Stimulated activated naive CD8-positive, alpha-beta T cell treated with anti-CD3 and anti-CD28 coated beads, Interleukin-15, amount 100 ng/mL, for 72 hours (primary cell): ENCODE results near the gene RBFA.
"Not testable (repeated sequence)": the region's sequence is repeated elsewhere in the genome, so short reads cannot be mapped to it uniquely, and the experiment has no call there.

ENCODE experiments used
- ATAC-seq: fragments of 150-1000 bp; cut with Tn5 transposase; 2 replicates; pipeline ENCODE4 v1.10.0; 2021; ENCODE audit warnings: mild to moderate bottlenecking, moderate library complexity
- DNase-seq, 2 donors: peaks; one replicate each; pipeline ENCODE4 v3.0.0; 2021 to 2022
- H3K27ac Mint-ChIP-seq, 2 donors: one replicate each; pipeline ENCODE4 v1.8.0; 2022; ENCODE audit warnings: mild to moderate bottlenecking in 2 of 2, mixed read lengths in 2 of 2, moderate library complexity in 2 of 2
- H3K27me3 Mint-ChIP-seq: one replicate; pipeline ENCODE4 v1.8.0; 2022; ENCODE audit warnings: mixed read lengths
- H3K4me1 Mint-ChIP-seq: one replicate; pipeline ENCODE4 v1.8.0; 2022; ENCODE audit warnings: mild to moderate bottlenecking, mixed read lengths
- H3K4me3 Mint-ChIP-seq, 2 donors: one replicate each; pipeline ENCODE4 v1.8.0; 2022; ENCODE audit warnings: mild to moderate bottlenecking in 2 of 2, mixed read lengths in 2 of 2, moderate library complexity in 1 of 2
- H3K9me3 Mint-ChIP-seq, 2 donors: one replicate each; pipeline ENCODE4 v1.8.0; 2022; ENCODE audit warnings: mixed read lengths in 2 of 2

The RBFA gene

DNA sequence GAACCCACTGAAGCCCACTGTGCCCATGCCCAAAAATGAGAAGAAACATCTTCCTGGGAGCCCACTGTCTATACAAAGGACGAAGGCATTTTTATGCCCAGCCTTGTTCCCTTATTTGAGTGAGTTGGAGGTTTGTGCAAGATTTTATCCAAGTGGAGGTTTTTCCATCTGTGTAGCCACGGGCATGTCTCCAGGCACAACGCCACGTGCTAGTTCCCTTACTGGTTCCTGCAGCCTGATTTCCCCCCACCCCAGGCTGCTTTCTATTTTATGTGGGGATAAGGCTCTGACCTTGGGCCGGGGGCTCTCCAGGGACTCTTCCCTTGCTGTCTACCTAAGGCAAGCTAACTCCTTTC is 23.7 kb upstream of the RBFA start:
- H3K4me3 Mint-ChIP-seq = no peak overlapping the region
- H3K9me3 Mint-ChIP-seq = peaks cover 6 to 43% of the 10 kb centered on the region in 2 donors
- H3K27ac Mint-ChIP-seq = no peak overlapping the region
- ATAC-seq (no peak), DNase-seq (no peak)
- H3K27me3 Mint-ChIP-seq = no peaks in the 10 kb centered on the region
- no peaks in the 10 kb centered on the region for H3K4me1 Mint-ChIP-seq

DNA sequence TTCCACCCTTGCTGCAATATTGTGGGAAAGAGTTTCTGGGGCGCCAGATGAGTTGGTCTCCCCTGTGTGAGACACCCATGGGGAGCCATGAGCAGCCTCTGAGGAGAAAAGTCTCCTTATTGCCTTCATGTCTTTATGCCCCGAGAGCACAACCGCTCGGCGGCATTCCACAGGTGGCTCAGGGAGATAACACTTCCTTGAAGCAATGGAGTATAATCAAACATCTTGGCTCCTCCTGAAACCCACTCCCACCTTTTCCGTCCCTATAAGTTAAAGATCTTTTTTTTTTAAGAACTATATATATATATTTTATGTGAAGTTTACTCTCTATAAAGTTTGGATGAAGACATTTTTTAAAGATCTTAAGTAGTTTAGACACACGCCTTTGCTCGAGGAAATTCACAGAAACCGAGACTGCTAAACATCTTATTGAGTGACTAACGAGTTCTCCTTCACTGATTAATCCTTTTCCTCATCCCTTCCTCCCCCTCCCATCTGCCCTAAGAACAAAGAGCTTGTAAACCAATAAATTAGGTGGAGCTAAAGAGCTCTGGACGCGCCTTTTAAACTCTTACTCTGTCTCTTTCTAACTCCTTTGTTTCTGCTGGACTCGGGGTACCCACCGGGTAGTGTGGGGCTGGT is 22.6 kb upstream of the RBFA start:
- ATAC-seq, H3K4me1 Mint-ChIP-seq, H3K27me3 Mint-ChIP-seq, H3K27ac Mint-ChIP-seq, DNase-seq, H3K4me3 Mint-ChIP-seq: not testable (repeated sequence)
- H3K9me3 Mint-ChIP-seq = peaks cover 6 to 43% of the 10 kb centered on the region in 2 donors

DNA sequence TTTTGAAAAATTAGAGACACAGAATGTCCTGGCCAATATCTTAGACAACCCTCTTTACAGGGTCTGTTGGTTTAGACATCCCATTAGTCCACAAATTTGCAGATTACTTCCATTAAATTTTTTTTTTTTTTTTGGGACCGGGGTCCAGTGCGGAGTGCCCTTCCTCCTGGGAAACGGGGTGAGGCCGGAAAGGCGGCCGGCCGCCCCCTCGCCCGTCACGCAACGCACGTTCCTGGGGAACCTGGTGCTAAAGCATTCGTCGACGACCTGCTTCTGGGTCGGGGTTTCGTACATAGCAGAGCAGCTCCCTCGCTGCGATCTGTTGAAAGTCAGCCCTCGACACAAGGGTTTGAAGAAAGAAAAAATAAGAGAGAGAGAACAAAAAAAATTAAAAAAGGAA is 21.5 kb upstream of the RBFA start:
- H3K4me3 Mint-ChIP-seq = no peak overlapping the region
- no peaks in the 10 kb centered on the region for H3K27me3 Mint-ChIP-seq
- DNase-seq (no peak), ATAC-seq (no peak)
- H3K27ac Mint-ChIP-seq = no peak overlapping the region
- no peaks in the 10 kb centered on the region for H3K4me1 Mint-ChIP-seq
- H3K9me3 Mint-ChIP-seq = peaks cover 6 to 34% of the 10 kb centered on the region in 2 donors

DNA sequence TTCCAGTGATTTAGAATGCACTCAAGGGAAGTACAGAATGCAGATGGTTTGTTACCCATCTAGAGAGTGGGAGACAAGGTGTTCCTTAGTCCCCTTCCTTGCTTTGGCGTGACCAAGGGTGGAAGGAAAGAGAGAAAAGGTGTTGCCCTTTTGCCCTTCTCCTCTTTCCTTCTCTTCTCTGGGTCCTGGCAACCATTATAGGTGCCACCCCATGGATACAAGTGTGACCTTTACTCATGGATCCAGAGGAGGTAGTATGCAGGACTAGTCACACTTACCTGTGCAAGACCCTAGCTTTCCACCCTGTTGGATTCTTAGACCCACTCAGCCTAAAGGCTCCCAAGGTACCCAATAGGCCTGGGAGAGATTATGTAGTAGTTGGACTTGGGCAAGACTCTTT is 11.6 kb upstream of the RBFA start:
- no peaks in the 10 kb centered on the region for H3K27me3 Mint-ChIP-seq
- ATAC-seq = no peak
- DNase-seq = peak; percentile 22 to 24
- H3K9me3 Mint-ChIP-seq = peaks cover 53 to 78% of the 10 kb centered on the region in 2 donors
- no peak overlapping the region for H3K4me3 Mint-ChIP-seq
- peak overlapping the region in 1 of 2 donors; percentile 34 for H3K27ac Mint-ChIP-seq
- no peaks in the 10 kb centered on the region for H3K4me1 Mint-ChIP-seq

DNA sequence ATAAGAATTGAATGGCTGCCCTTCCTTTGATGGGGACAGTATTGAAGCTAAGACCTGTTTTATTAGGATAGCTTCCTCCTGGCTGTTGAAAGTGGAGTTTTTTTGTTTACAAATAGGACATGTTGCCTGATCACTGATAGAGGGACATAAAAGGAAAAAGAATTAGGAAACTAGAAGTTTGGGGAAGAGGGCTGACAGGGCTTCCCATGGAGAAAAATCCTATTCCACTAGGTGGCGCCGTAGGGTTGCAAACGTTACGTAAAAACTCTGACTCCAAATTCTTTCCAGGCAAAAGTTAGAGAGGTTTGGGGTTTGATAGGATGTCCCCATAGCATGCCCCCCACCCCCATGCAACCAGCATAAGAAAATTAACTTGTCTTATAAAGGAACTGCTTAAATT is 11.1 kb upstream of the RBFA start:
- Mint-ChIP-seq H3K4me3 (no peak overlapping the region), H3K27ac (no peak overlapping the region), H3K9me3 (peaks cover 50 to 75% of the 10 kb centered on the region in 2 donors), H3K27me3 (no peaks in the 10 kb centered on the region), H3K4me1 (no peaks in the 10 kb centered on the region)
- ATAC-seq (no peak), DNase-seq (no peak)

DNA sequence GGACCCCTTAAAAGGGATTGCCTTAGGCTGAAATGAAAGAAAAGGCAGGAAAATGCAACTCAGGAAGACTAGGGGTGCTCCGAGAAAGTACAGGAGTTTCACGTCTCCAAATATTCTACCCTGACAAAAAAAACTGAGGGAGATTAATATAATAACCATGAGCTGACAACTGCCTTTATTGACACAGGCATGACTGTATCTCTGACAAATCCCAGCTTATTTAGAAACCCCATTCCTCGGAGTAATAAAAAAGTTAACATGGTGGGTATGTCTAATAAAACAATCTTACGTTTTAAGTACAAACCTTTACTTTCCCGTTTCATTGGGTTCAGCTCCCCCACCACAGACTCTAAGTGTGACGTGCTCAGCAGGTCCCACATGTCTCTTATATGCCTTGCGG is 7.9 kb upstream of the RBFA start:
- Mint-ChIP-seq H3K4me3 (no peak overlapping the region), H3K27ac (no peak overlapping the region), H3K27me3 (no peaks in the 10 kb centered on the region), H3K9me3 (peaks cover 45 to 65% of the 10 kb centered on the region in 2 donors), H3K4me1 (no peaks in the 10 kb centered on the region)
- no peak for DNase-seq
- ATAC-seq = no peak

DNA sequence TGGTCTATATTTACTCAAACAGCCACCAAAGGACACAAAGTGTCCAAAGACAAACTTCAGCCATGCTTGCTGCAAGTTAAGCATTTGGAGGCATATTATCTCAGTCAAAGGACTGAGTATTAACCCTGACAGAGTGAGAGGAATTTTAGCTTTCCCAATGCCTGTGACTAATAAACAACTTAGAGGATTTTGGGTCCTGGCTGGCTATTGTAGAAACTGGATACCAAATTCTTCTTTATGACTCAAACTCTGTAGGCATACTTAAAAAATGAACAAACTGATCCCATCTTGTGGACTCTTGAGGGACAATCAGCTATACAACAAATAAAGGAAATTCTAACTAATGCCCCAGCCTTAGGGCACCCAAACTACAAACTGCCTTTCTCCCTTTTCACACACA is 6.5 kb upstream of the RBFA start:
- not testable (repeated sequence) for H3K4me3 Mint-ChIP-seq, ATAC-seq, DNase-seq, H3K4me1 Mint-ChIP-seq, H3K27me3 Mint-ChIP-seq, H3K27ac Mint-ChIP-seq
- H3K9me3 Mint-ChIP-seq = peaks cover 38 to 51% of the 10 kb centered on the region in 2 donors

DNA sequence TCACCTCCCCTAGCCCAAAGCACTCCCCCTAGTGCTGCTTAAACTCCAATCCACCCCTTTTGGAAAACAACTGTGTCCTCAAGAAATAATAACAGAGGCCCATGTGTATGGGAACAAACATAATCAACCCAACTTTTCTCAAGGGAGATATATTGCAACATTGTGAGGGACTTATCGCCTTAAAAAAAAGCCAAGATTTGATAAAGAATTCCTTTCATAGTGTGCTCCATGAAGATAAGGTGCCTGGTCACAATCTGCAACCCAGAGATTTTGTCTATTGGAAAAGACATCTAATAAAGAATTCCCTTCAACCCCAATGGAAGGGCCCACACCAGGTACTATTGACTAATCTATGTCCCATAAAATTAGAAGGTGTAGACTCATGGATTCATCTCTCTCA is 4.5 kb upstream of the RBFA start:
- Mint-ChIP-seq H3K27me3 (no peaks in the 10 kb centered on the region), H3K27ac (no peak overlapping the region), H3K4me3 (no peak overlapping the region), H3K4me1 (peaks cover 12% of the 10 kb centered on the region), H3K9me3 (peaks cover 23 to 32% of the 10 kb centered on the region in 2 donors)
- DNase-seq = no peak
- no peak for ATAC-seq

DNA sequence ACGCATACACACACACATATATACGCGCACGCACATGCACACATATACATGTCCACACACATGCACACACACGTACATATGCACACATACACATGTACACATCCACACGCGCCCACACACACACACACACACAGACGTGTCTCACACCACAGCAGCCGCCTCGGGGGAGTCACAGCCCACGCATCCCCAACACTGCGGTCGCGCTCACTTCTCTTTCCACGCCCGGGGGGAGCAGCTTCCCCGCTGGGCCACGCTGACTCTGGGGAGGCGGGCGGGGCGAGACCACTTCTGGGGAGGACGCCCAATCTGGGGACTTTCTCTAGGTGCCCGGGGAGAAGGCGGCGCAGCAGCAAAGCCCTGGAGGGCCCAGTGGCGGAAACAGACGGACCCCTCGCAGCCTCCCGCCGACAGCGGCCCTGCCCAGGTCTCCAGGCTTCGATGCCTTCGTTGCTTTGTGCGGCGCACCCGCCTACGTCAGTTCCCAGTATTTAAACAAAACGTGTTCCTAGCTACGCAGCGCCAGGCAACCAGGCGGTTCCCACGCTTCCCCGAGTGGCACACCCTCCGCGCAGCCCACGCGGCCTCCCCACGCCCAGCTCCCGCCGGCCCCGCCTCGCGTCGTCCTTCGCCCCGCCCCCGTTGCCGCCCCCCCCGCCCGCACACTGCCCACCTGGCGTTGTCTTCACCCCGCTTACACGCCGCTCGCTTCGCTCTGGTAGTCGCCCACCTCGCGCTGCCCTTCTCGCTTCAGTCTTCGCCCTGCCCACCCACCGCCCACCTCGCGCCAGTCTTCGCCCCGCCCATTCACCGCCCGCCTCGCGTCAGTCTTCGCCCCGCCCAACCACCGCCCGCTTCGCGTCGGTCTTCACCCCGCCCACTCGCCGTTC is 810 bp upstream of the RBFA start:
- no peaks in the 10 kb centered on the region for H3K27me3 Mint-ChIP-seq
- peaks cover 5 to 6% of the 10 kb centered on the region in 2 donors for H3K9me3 Mint-ChIP-seq
- peak; percentile 66 for ATAC-seq
- peaks cover 27% of the 10 kb centered on the region for H3K4me1 Mint-ChIP-seq
- peak in 1 of 2 donors; percentile 80 for DNase-seq
- peak overlapping the region; percentile 84 to 88 for H3K4me3 Mint-ChIP-seq
- H3K27ac Mint-ChIP-seq = peak overlapping the region; percentile 85 to 95

DNA sequence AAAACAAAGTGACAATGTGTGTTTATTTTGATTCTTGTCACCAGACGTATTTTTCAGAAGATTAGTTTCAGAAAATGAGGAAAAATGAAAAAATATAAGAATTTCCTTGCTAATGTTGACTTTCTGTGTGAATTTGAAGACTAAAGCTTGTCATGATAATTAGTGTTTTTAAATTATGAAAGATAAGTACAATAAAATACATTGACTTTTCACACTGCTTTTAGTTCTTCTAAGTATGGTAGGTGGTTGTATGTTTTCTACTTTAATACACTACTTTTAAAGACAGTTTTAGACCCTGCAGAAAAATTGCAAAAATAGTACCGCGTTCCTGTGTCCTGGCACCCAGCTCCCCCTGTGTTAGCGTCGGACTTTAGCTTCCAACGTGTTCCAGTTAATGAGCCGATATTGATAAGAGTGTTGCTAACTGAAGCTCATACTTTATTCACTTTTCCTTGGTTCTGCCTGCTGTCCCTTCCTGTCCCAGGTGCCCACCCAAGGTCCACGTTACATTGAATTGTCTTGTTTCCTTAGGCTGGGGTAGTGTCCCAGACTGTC is 695 bp downstream of the RBFA start:
- H3K27ac Mint-ChIP-seq = peak overlapping the region; percentile 88 to 90
- peaks cover 27% of the 10 kb centered on the region for H3K4me1 Mint-ChIP-seq
- peak overlapping the region; percentile 84 to 88 for H3K4me3 Mint-ChIP-seq
- peaks cover under 1% of the 10 kb centered on the region in 2 donors for H3K9me3 Mint-ChIP-seq
- H3K27me3 Mint-ChIP-seq = no peaks in the 10 kb centered on the region
- no peak for DNase-seq
- no peak for ATAC-seq

DNA sequence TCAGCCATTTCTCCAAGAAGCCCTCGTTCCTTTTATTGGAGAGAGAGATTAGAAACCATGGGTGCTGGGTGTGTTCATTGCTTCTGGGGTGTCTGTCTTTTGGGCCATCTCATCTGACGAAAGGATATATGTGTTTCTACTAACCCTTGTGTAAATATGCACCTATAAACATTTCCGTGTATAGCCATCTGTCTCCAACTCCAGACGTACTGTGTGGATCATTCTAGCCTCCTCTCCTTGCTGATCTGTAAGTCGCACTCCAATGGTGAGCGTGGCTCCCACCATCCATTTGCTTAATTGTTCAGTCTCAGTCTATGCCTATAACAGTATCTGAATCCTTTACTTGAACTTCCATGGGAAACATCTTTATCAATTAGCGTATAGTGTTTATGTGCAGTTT is 1.8 kb downstream of the RBFA start:
- ATAC-seq (no peak), DNase-seq (no peak)
- peak overlapping the region; percentile 84 to 88 for H3K4me3 Mint-ChIP-seq
- H3K27me3 Mint-ChIP-seq = no peaks in the 10 kb centered on the region
- H3K9me3 Mint-ChIP-seq = no peaks in the 10 kb centered on the region
- H3K4me1 Mint-ChIP-seq = peaks cover 27% of the 10 kb centered on the region
- H3K27ac Mint-ChIP-seq = no peak overlapping the region

DNA sequence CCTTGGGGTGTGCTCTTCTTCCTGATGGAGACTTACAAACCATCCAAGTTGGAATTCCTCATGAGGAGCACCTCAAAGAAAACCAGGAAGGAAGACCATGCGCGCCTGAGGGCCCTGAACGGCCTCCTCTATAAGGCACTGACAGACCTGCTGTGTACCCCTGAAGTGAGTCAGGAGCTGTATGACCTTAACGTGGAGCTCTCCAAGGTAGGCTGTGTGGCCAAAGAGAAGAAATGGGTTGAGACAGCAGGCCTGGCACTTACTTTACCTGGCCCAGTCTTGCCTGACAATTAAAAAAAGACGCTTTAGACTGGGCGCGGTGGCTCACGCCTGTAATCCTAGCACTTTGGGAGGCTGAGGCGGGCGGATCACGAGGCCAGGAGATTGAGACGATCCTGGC is 3.1 kb downstream of the RBFA start:
- H3K4me3 Mint-ChIP-seq = no peak overlapping the region
- H3K9me3 Mint-ChIP-seq = no peaks in the 10 kb centered on the region
- peak overlapping the region in 1 of 2 donors; percentile 86 for H3K27ac Mint-ChIP-seq
- peaks cover 27% of the 10 kb centered on the region for H3K4me1 Mint-ChIP-seq
- DNase-seq (no peak), ATAC-seq (no peak)
- no peaks in the 10 kb centered on the region for H3K27me3 Mint-ChIP-seq

DNA sequence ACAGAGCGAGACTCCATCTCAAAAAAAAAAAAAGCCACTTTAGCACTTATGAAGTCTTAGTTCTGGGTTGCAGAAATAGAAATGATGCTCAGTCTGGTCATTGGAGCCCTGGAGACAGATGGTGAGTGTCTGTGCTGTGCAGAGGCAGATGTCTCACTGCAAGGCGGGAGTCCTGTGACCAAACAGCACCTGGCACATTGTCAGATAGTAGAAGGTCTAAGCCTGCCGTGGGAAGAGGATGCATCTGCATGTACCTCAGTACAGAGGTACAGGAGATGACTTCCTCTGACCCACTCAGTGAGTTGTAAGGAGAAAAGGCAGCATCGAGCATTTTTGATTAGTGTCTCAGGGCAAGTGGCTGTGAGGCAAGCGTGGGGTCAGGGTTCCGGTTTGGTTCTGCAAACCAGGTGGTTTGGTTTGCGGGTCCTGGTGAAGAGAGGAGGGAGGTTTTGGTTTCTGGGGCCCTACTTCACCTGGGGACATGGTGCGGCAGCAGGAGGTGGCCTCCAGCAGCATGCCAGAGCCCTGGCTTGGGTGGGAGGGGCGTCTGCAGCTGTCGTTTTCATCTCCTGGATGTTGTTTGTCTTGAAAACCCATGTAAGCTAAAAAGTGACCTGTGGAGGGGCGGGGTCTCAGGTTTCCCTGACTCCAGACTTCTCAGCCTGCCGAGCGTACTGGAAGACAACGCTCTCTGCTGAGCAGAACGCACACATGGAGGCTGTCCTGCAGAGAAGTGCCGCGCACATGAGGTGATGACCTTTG is 3.8 kb downstream of the RBFA start:
- Mint-ChIP-seq H3K27me3 (no peaks in the 10 kb centered on the region), H3K4me1 (peaks cover 20% of the 10 kb centered on the region), H3K27ac (no peak overlapping the region), H3K4me3 (no peak overlapping the region), H3K9me3 (no peaks in the 10 kb centered on the region)
- no peak for ATAC-seq
- DNase-seq = no peak

DNA sequence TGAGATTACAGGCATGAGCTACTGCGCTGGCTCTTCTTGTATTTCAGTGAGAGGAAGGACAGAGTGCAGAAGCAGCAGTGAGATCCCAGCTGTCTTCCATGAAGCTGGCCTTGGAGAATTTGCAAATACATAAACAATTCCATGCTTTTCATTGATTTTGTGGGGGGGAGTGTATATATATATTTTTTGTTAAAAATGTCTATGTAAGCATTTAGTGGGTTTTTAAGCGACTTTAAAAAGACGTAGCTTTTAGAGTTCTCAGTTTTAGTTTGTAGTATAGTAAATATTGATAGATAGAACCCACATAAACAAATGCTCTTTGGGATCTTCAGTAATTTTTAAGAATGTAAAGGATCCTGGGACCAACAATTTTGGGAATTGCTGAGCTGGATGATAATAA is 6.3 kb downstream of the RBFA start:
- H3K27ac Mint-ChIP-seq = no peak overlapping the region
- no peak for ATAC-seq
- H3K27me3 Mint-ChIP-seq = no peaks in the 10 kb centered on the region
- H3K4me3 Mint-ChIP-seq = no peak overlapping the region
- no peak for DNase-seq
- peaks cover 9% of the 10 kb centered on the region for H3K4me1 Mint-ChIP-seq
- H3K9me3 Mint-ChIP-seq = no peaks in the 10 kb centered on the region

DNA sequence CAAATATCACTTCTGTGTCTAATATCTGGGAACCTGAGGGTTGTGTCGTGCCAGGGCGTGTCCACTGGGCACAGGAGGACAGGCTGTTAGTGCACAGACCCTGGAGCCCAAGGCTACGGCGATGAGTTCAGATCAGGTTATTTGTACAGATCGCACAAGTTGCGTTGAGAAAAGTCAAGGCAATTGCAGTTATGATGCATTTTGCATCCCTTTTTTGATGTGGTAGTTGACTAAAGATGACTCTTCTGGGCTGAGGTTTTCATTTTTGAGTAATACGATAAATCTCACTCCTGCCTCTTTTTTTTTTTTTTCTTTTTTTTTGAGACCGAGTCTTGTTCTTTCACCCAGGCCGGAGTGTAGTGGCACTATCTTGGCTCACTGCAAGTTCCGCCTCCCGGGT is 7.2 kb downstream of the RBFA start:
- Mint-ChIP-seq H3K4me1 (peaks cover under 1% of the 10 kb centered on the region), H3K9me3 (no peaks in the 10 kb centered on the region), H3K27ac (no peak overlapping the region), H3K4me3 (no peak overlapping the region), H3K27me3 (no peaks in the 10 kb centered on the region)
- no peak for DNase-seq
- no peak for ATAC-seq
